Measurements from ENCODE around the gene TOLLIP.
"Not testable (repeated sequence)": the region's sequence is repeated elsewhere in the genome, so short reads cannot be mapped to it uniquely, and the experiment has no call there.

The TOLLIP gene

DNA sequence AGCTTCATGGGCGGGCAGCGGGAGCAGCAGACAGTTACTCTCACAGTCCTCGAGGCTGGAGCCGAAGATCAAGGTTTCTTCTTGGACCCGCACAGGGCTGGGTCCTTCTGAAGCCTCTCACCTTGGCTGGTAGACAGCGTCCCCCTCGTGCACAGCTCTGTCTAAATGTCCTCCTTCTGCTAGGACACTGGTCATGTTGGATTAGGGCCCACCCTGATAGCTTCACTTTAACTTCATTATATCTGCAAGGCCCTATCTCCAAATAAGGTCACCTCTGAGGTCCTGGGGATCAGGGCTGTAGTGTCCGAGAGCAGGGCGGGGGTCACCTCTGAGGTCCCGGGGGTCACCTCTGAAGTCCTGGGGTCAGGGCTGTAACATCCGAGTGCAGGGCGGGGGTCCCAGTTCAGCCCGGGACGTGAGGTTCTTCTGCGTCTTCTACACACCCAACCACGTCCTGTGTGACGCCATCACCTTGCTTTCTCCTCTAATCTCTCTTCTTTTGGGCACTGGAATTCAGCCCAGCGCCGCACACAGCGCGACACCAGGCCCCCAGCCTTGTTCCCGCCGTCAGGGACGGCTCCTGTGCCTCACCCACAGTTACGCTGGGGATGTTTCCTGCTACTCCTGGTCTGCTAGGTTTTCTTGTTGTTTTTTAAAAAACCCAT, 34.1 kb upstream of the TOLLIP start:
- DNase-seq (ENCODE audit: low read depth in 2 of 2): no peak

DNA sequence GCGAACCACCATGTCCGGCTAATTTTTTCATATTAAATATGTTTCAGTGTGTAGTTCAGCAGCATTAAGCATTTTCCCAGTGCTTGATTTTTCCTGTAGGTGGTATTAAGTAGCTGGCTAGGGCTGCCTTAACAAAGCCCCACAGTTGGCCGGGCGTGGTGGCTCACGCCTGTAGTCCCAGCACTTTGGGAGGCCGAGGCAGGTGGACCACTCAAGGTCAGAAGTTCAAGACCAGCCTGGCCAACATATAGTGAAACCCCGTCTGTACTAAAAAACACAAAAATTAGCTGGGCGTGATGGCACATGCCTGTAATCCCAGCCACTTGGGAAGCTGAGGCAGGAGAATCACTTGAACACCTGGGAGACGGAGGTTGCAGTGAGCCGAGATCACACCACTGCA, 33.5 kb upstream of the TOLLIP start:
- no peak for DNase-seq (ENCODE audit: low read depth in 2 of 2)

DNA sequence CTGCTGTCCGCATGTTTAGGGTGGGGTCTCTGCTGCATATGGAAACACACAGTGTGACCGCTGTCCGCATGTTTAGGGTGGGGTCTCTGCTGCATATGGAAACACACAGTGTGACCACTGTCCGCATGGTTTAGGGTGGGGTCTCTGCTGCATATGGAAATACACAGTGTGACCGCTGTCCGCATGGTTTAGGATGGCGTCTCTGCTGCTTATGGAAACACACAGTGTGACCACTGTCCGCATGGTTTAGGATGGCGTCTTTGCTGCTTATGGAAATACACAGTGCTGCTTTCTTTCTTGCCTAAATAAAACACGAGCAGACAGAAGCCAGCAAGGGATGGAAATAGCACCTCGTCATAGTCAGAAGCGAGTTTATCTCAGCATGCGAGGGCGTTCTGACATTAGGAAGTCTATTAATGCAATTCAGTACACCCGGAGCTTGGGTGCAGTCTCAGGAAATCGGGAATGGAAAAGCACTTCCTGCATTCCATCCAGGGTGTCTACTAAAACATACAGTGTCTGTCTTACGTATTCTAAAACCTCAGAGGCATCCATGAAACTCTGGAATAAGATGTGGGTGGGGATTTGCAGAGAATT, 32.6 kb upstream of the TOLLIP start:
- DNase-seq (ENCODE audit: low read depth in 2 of 2): no peak

DNA sequence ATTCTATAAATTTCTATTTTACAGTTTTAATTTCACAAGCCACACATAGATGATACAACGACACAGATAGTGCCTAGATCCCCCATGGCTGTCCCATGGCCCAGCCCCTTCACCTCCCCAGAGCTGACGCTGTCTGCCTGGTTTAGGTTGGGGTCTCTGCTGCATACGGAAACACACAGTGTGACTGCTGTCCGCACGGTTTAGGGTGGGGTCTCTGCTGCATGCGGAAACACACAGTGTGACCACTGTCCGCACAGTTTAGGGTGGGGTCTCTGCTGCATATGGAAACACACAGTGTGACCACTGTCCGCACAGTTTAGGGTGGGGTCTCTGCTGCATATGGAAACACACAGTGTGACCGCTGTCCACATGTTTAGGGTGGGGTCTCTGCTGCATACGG, 31.8 kb upstream of the TOLLIP start:
- not testable (repeated sequence) for DNase-seq (ENCODE audit: low read depth in 2 of 2)

DNA sequence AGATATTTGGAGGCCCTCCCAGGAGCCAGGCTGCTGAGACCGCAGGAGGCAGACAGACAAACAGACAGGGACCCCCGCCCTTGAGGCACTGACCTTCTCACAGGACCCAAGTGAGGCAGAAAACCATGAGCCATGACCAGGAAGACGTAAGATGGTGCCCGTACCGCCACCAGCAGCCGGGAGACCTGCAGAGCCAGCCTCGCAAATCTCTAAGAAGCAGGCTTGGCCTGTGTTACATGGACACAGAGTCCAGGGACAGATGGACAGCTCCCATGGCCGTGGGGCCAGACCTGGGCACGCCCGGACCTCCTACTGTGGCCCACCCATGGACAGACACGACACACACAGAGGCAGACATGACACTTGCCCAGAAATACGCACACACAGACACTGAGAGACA, 30.7 kb upstream of the TOLLIP start:
- DNase-seq (ENCODE audit: low read depth in 2 of 2): no peak

DNA sequence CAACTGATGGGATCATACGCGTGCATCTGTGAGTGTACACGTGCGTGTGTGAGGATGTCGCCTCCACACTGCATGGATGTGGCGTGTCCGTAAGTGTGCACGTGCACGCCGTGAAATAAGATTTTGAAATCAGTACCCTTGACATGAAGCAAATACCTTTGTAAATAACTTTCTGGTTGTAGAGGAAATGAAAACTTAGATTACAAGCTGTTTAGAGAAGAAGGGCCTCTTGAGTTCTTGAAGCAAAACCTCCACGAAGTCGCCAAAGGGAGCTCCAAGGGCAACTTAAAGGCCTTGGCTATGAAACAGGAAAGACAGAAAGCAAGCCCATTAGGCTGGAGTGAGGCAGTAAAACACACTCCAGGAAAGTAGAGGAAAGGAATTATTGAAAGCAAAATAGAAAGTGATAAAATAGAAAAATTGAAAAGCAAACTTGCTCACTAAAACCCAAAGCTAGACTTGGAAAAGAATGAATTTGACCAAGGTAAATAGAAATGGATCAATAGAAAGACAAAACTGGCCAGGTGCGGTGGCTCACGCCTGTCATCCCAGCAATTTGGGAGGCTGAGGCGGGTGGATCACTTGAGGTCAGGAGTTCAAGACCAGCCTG, 29.7 kb upstream of the TOLLIP start:
- no peak for DNase-seq (ENCODE audit: low read depth in 2 of 2)

DNA sequence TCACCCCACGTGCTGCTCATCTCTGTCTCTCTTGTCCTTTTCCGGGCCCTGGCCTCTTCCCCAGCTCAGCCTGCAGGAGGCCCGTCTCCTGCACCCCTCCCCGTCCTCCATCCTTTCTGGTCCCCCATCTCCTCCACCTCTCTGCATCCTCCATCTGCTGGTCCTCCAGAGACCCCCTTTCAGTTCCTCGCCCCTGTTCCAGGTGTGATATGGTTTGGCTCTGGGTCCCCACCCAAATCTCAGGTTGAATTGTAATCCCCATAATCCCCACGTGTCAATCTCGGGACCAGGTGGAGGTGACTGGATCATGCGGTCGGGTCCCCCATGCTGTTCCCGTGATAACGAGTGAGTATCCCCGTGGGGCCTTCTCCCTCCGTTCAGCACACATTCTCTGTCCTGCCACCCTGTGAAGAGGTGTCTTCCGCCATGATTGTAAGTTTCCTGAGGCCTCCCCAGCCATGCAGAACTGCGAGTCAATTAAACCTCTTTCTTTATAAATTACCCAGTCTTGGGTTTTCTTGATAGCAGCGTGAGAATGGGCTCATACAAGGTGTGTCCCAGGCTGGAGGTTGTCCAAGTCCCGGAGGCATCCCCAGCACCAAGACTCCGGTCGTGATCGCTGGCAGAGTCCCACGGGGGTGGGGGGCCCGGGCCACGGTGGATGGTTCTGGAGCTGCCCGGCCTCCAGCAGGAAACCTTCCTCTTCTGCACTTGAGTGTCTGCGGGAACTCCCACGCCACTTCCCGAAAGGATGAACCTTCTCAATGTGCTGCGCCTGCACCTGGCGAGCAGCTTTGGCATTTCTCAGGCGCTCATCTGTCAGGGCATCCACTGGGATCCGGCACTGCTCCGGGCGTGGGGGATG, 29.0 kb upstream of the TOLLIP start:
- DNase-seq (ENCODE audit: low read depth in 2 of 2): no peak

DNA sequence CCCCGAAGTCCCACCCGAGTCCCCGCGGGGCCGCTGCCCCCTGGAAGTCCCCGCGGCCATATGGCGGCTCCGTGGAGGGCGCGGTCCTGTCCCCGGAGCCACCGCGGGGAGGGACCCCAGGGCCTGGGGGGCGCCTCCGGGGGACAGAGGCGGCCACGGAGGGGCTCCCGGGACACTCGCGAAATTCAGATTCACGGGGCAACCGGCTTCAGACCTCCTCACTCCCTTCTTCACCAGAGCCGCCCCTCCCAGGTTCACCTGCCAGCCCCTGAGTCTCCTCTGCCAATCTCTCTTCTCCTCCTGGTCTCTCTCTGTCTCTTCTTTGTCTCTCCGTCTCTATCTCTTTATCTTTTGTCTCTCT, 28.2 kb upstream of the TOLLIP start:
- no peak for DNase-seq (ENCODE audit: low read depth in 2 of 2)

DNA sequence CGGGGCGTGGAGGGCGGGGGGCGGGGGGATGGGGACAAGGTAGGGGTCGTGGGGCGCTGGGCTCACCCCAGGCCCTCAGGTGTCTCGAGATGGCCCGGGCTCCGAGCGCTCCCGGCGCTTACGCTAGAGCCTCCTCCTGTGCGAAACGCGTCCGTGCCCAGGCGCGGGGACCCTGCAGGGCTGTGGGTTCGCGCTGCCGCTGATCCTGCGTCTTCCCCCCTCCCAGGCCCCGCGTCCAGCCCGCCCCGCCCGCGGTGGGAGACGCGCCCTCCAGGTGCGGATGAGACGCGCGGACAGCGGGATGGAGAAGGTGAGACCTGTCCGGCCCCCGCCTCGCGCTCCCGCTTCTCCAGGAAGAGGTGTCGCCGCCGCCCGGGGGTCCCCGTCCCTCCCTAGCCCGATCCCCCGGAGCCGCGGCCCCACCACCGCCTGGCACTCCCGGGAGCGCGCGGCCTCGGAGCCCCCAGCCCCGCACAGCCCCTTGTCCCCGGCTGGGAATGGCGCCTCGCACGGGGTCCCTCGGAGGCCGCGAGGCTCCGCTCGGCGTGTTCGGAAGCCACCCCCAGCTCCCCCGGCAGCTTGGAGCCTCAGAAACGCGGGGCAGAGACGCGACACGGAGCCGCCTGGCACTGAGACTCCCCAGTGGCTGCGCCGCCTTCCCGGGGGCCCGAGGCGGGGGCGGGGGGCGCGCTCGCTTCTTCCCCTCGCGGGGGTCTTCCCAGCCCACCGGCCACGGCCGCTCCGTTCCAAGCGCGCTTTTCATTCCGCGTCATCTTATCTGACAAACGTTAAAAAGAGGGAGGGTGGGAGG, 27.6 kb upstream of the TOLLIP start:
- no peak for DNase-seq (ENCODE audit: low read depth in 2 of 2)

DNA sequence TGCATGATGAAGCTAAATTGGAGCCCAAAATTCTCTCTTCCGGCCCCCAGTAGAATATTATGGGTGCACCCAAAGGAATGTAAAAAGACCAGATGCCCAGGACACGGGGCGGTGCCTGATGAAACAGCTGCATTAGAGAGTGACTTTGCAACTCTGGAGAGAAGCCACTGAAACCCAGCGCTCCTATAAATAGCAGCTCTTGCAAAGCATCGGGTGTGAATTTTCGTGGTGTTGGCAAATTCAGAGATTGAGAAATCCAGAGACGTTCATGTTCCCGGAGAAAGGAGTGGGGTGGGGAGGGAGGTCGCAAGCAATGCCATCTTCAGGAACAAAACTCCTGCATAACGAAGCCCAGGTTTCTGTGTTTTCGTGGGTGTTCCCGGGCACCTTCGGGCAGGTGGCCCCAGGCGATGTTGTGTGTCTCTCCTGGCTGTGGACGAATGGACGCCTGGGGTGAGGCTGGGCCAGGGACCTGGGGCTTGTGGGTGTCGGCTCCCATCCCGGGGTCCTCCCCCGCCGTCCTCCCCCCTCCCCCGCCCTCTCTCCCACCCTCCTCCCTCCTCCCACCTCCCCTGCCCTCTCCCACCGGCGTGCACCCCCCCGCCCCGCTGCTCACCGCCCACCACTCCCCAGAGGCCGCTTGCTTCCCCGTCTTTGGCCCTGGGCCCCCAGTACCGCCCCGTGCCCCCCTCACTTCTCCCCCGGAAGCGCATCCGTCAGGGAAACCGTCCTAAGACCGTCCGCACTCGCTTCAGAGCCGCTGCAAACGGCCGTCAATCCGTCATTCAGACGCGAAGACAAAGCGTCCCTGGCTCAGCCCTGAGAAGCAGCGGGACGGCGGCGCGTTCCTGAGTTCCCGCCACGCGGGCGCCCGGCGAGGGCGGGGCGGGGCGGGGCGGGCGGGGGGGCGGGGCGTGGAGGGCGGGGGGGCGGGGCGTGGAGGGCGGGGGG, 26.7 kb upstream of the TOLLIP start:
- DNase-seq (ENCODE audit: low read depth in 2 of 2): no peak

DNA sequence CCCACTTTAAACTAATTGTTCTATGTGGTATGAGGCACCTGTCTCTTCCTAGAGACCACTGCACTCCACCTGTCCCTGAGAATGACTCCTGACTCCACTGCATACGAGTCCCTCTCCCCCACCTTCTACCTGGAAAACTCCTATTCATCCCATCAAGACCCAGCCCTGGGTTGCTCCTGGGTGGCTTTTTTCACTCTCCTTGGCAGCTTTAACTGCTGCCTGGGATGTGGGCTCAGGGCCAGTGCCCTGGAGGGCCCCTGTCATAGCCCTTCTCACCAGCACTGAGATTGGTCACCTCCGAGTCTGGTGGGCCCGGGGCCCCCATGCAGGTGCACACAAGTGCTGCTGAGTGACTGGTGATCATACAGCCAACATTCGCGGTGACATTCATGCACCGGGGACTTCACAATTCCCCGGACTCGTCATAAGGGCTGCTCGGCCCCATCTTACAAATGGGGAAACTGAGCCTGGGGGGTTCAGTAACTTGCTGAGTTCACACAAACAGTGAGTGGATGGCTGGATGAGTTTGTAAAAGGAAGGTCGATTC, 25.9 kb upstream of the TOLLIP start:
- no peak for DNase-seq (ENCODE audit: low read depth in 2 of 2)

DNA sequence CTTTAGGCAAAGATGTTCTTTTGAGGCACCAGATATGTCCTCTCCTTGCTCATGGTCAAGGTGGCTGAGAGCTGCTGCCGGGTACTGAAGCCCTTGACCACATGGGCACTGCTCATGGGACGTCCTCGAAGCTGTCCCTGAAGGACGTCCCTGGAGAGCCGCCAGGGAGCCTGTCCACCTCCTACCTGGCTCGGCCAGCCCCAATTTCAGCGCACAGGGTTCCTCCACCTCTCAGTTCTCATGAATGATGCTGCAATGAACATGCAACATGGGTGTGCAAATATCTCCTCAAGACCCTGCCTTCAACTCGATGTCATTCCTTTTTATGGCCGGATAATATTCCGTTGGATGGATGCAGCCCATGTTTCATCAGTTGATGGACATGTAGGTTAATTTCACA, 24.4 kb upstream of the TOLLIP start:
- DNase-seq (ENCODE audit: low read depth in 2 of 2): no peak

DNA sequence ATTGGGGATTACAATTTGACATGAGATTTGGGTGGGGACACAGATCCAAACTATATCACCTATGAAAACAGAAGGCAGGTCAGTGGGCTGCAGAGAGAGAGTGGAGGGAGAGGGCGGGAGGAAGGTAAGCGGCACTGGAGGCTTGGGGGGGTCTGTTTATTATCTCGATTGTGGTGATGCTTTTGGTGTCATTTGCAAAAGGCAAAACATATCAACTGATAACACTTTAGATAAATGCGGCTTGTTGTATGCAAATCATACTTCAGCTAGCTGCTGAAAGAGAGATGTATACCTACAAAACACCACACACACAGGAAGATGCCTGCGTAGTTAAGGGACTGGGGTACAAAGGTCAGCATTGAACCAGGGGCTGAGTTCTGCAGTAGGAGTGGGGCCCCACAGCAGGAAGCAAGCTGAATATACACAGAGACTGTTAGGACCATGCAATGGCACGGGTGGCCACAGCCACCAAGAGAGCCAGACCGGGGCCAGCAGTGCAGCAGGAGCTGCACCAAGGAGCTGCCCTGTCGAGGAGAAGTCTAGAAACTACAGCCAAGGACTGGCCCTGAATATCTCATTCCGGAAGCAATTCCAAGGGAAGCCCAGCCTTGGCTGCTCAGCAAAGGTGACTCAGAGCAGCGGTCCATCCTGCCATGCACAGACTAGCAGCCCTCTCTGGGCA, 23.8 kb upstream of the TOLLIP start:
- DNase-seq (ENCODE audit: low read depth in 2 of 2): no peak

DNA sequence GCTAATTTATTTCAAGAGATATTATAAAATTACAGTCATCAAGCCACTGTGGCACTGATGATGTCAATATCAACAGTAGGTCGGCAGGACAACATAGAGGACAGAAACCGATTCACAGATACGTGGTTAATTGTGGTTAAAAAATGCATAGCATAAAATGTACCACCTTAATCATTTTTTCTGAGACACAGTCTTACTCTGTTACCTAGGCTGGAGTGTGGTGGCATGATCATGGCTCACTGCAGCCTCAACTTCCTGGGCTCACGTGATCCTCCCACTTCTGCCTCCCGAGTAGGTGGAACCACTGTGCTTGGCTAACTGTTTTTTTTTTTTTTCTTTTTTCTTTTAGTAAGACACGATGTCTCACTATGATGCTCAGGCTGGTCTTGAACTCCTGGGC, 21.0 kb upstream of the TOLLIP start:
- no peak for DNase-seq (ENCODE audit: low read depth in 2 of 2)

DNA sequence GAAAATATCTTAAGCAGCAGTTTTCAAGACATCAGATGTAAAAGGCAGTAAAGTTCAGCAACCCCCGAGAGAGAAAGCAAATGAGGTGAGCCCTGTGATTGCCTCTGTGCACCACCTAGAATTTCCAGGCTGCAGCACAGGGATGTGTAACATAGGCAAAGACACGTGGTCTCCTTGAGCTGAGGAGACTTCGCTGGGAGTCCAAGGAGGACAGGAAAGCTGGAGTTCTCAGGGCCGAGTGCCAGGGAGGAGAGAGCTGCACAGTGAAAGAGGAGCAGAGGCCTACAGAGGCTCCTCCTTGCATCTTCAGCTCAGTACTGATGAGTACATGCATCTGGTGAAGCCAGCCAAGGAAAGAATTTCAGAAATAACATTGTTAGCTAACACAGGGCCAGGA, 17.6 kb upstream of the TOLLIP start:
- no peak for DNase-seq (ENCODE audit: low read depth in 2 of 2)

DNA sequence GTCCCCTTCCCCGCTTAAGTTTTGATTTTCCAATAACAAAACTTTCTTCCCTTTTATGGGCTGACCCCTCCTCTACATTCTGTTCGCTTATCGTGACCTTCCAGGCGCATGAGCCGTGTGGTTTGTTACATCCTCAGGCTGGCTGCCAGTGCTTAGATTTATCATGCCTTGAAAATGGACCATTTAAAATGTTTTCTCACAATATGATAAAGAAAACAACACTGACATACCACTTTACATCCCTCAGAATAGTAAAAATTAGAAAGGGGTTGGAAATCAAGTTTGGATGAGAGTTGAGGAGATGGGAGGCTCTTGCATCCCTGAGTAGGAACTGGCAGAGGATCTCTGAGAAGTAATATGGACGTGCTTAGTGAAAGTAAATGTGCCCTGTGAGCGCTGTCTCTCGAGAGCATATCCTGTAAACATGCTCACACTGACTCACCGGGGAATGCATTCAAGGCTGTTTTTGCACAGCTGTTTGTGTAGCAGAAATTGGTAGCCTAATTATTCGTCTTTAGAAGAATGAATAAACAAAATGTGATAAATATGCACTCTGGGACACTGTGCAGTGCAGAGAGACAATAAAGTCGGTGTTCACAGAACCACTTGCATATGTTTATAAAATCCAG, 17.1 kb upstream of the TOLLIP start:
- no peak for DNase-seq (ENCODE audit: low read depth in 2 of 2)

DNA sequence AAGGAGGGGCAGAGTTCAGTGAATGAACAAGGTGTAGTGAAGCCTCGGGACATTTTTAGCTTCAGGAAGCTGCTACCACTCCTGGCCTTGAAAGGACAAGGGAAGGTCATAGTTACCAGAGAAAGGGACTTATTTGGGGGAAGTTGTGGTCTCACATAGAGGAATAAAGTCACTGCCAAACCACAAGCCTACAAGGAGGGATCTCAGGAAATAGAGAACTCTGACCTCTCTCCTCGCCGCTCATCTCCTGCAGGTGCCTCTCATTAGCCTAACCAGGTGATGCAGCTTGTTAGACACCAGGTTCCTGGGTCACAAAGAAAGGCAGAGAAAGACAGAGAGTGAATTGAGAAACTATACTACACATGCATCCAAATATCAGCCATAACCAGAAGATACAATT, 14.3 kb upstream of the TOLLIP start:
- DNase-seq (ENCODE audit: low read depth in 2 of 2): no peak

DNA sequence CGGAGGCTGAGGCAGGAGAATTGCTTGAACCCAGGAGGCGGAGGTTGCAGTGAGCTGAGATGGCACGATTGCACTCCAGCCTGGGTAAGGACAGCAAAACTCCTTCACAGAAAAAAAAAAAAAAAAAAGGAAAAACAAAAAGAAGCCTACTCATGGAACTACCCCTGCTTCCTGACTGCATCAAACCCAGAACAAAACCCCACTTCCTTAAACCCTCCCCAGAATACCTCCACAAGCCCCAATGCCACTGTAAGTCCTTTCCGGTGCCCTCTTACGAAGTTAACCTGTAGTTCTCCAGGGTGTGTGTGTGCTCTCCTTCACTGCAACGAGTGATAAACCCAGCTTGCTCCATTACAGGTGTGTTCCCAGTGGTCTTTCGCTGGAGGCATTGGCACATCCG, 8.6 kb upstream of the TOLLIP start:
- DNase-seq (ENCODE audit: low read depth in 2 of 2): no peak

DNA sequence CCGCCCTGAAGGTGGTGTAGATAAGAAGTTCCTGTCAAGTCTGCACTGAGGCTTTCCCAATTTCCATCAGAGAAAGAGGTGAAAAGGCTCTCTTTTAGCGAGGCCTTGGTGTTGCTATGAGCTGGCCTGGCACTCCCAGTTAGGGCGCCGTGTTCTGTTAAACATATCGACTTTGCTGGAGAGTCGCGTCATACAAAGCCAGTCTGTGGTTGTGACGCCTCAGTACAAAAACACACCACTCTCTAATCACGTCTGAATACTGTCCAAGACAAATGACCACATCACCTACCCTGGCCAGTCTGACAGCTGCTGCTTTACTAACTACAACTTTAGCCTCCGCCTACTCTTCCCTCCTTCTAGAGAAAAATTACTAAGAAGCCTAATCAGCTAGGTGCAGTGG, 8.0 kb upstream of the TOLLIP start:
- no peak for DNase-seq (ENCODE audit: low read depth in 2 of 2)

Measured in stimulated activated CD4-positive, alpha-beta T cell treated with anti-CD3 and anti-CD28 coated beads, Interleukin-12 subunit alpha, Interleukin-12 subunit beta, amount 100 ng/mL, for 24 hours (primary cell).